HepG2 (cell line): ENCODE measurements around the gene PSMB10. TPM values are rescaled to one million over a fixed set of nuclear protein-coding genes. Genes with fewer than 3 reads are reported as not detected.
A peak's percentile ranks its signal among the peaks of the same experiment; 100 is the strongest.

ENCODE experiments used
- ARID3A ChIP-seq: IDR thresholded peaks from 2 replicates; pipeline ENCODE4 v1.6.1; 2012; ENCODE audit warnings: low read depth, low read length, improper control_type of control experiment
- BHLHE40 ChIP-seq: IDR thresholded peaks from 2 replicates; pipeline ENCODE4 v1.6.1; 2011; ENCODE audit warnings: low read length, improper control_type of control experiment
- CENPT ChIP-seq: sonication (generic); formaldehyde crosslinking; IDR thresholded peaks from 2 replicates; pipeline ENCODE4 v1.8.0; 2022; ENCODE audit warnings: low read depth, mild to moderate bottlenecking, moderate library complexity, missing genetic modification reagents
- CHD4 ChIP-seq: fragments of 200-600 bp; sonication (generic); IDR thresholded peaks from 2 replicates; pipeline ENCODE4 v1.7.0; 2017; ENCODE audit warnings: mild to moderate bottlenecking, low read length, borderline replicate concordance
- DDIT3 ChIP-seq: sonication (generic); formaldehyde crosslinking; IDR thresholded peaks from 2 replicates; pipeline ENCODE4 v1.4.0; 2020; ENCODE audit warnings: mild to moderate bottlenecking, missing genetic modification reagents
- ETV5 ChIP-seq: IDR thresholded peaks from 2 replicates; pipeline ENCODE4 v1.6.1; 2018; ENCODE audit warnings: missing biosample characterization, missing genetic modification reagents, inconsistent platforms, borderline replicate concordance
- FLYWCH1 ChIP-seq: sonication (generic); formaldehyde crosslinking; IDR thresholded peaks from 2 replicates; pipeline ENCODE4 v1.8.1; 2023; ENCODE audit warnings: mild to moderate bottlenecking, missing genetic modification reagents
- GPN1 ChIP-seq: sonication (generic); formaldehyde crosslinking; IDR thresholded peaks from 2 replicates; pipeline ENCODE4 v1.5.1; 2020; ENCODE audit warnings: missing genetic modification reagents, borderline replicate concordance
- NBN ChIP-seq: fragments of 450-650 bp; conservative IDR thresholded peaks from 2 replicates; pipeline ENCODE4 v1.6.1; 2017
- REPIN1 ChIP-seq: sonication (generic); formaldehyde crosslinking; IDR thresholded peaks from 2 replicates; pipeline ENCODE4 v1.8.0; 2022; ENCODE audit warnings: missing genetic modification reagents, low read depth, mild to moderate bottlenecking, borderline replicate concordance
- SIX4 ChIP-seq: sonication (generic); formaldehyde crosslinking; IDR thresholded peaks from 2 replicates; pipeline ENCODE4 v1.4.0; 2020; ENCODE audit warnings: missing genetic modification reagents
- SRY ChIP-seq: sonication (generic); formaldehyde crosslinking; IDR thresholded peaks from 2 replicates; pipeline ENCODE4 v1.8.0; 2022; ENCODE audit warnings: mild to moderate bottlenecking, missing genetic modification reagents
- TFAP4 ChIP-seq: sonication (generic); IDR thresholded peaks from 2 replicates; pipeline ENCODE4 v1.6.1; 2016; ENCODE audit warnings: low read depth, borderline replicate concordance
- WIZ ChIP-seq: sonication (generic); formaldehyde crosslinking; IDR thresholded peaks from 2 replicates; pipeline ENCODE4 v1.5.1; 2020; ENCODE audit warnings: mild to moderate bottlenecking, missing genetic modification reagents
- XRCC5 ChIP-seq: fragments of 200-400 bp; formaldehyde crosslinking; optimal IDR thresholded peaks from 2 replicates; pipeline ENCODE3; 2017; ENCODE audit warnings: mild to moderate bottlenecking, low read length
- YY1 ChIP-seq: IDR thresholded peaks from 2 replicates; pipeline ENCODE4 v1.6.1; 2011; ENCODE audit warnings: low read length, low read depth, moderate library complexity, mild to moderate bottlenecking; ENCODE audit not compliant: insufficient read depth, insufficient replicate concordance
- ZNF224 ChIP-seq: sonication (generic); formaldehyde crosslinking; IDR thresholded peaks from 2 replicates; pipeline ENCODE4 v1.5.0; 2020; ENCODE audit warnings: mild to moderate bottlenecking, missing genetic modification reagents
- ZNF616 ChIP-seq: sonication (generic); formaldehyde crosslinking; IDR thresholded peaks from 2 replicates; pipeline ENCODE4 v1.5.0; 2020; ENCODE audit warnings: low read depth, mild to moderate bottlenecking, missing genetic modification reagents
- polyA plus RNA-seq, 8 experiments: library from polyadenylated mRNA; depleted of rRNA in 3 of 8; stranded (reverse) in 7 of 8; unstranded in 1 of 8; fragments of >200 nt; fragmentation: Illumina TruSeq in 4 of 8; extraction: Trizol in 4 of 8; gene quantifications; 2 replicates each; pipeline versions ENCODE4 v1.2.1 to v1.2.3, GENCODE V29; 2011 to 2016; ENCODE audit warnings: low read depth in 4 of 8, missing spikeins in 1 of 8, mixed read lengths in 1 of 8; ENCODE audit not compliant: insufficient read depth in 1 of 8
- total RNA-seq, 5 experiments: library from RNA; depleted of rRNA; stranded (reverse); fragments of >200 nt; fragmentation: Illumina TruSeq; extraction: Trizol; gene quantifications; 2 replicates each; pipeline ENCODE4 v1.2.3, GENCODE V29; 2016; ENCODE audit warnings: low read depth in 1 of 5
- TF ChIP-seq, protein P1 (sequence below): sonication (generic); formaldehyde crosslinking; IDR thresholded peaks from 2 replicates; pipeline ENCODE4 v1.9.0; 2021; ENCODE audit warnings: missing genetic modification reagents, borderline replicate concordance
- TF ChIP-seq, protein P2 (sequence below): sonication (generic); formaldehyde crosslinking; IDR thresholded peaks from 2 replicates; pipeline ENCODE4 v1.4.0; 2020; ENCODE audit warnings: mild to moderate bottlenecking, missing genetic modification reagents
- TF ChIP-seq, protein P3 (sequence below): IDR thresholded peaks from 2 replicates; pipeline ENCODE4 v1.6.1; 2016; ENCODE audit warnings: mild to moderate bottlenecking

Gene PSMB10
- total and polyA plus RNA-seq, 2 of the 13 experiments (the other 11 are each of a cell fraction or from before 2014, with no cell fraction given) = 12.7 to 65.9 TPM

DNA sequence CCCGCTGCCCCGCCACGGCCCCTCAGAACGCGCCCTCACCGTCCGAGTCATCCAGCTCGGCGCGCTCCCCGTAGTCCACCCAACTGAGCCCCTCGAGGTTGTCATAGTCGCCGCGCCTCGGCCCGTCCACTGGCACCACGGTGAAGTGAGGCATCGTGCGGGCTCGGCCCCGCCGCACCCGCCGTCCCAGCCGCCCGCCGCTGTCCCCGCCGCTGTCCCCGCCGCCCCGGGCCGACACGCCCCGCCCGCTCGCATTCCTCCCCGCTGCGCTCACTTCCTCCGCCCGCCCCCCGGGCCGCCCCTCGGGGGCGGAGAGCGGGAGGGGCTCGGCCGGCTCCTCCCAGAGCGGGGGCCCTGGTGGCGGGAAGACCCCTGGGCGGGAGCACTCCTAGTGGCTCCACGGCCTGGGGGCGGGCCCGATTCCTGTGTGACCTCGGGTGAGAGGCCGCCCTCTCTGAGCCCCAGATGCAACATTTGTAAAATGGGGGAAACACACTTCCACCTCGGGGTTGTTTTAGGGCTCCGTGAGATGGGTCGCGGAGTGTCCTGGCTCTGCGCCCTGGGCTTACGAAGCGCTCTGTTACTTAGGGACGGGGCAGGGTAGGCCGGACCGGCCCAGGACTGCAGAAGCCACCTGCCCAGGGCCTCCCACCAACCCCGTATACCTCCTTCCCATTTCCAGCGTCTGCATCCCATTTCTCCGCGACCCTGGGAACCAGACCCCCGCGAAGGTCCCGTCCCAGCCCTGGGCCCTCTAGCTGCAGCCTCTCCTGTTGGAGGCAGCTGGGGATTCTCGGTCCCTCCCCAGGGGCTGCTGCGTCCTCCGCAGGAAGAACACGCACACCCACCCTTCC lies 32.0 kb upstream of the PSMB10 start, which contains the start of gene SLC12A4 (continued):
- TF ChIP-seq, protein P1, sequence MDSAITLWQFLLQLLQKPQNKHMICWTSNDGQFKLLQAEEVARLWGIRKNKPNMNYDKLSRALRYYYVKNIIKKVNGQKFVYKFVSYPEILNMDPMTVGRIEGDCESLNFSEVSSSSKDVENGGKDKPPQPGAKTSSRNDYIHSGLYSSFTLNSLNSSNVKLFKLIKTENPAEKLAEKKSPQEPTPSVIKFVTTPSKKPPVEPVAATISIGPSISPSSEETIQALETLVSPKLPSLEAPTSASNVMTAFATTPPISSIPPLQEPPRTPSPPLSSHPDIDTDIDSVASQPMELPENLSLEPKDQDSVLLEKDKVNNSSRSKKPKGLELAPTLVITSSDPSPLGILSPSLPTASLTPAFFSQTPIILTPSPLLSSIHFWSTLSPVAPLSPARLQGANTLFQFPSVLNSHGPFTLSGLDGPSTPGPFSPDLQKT (CRISPR knock-in tag) = no peak
- TF ChIP-seq TFAP4 (peak; percentile 53; the same call in 1 of the 2 replicates), NBN (no peak), YY1 (peak; percentile 64), SIX4 (CRISPR knock-in tag) (no peak), GPN1 (no peak), REPIN1 (CRISPR knock-in tag) (peak; percentile 44), BHLHE40 (0 out of 2 replicates have a peak, but pooled peaks have one; percentile 37), DDIT3 (CRISPR knock-in tag) (no peak), WIZ (CRISPR knock-in tag) (no peak), CHD4 (peak; percentile 80; the same call in 1 of the 2 replicates), CENPT (CRISPR knock-in tag) (no peak; the same call in 1 of the 2 replicates), XRCC5 (peak; percentile 64), ETV5 (CRISPR knock-in tag) (peak; percentile 83), SRY (0 out of 2 replicates have a peak, but pooled peaks have one; percentile 50), ZNF616 (CRISPR knock-in tag) (no peak), ZNF224 (CRISPR knock-in tag) (peak; percentile 86; the same call in 1 of the 2 replicates), FLYWCH1 (no peak), ARID3A (no peak)
- TF ChIP-seq, protein P2, sequence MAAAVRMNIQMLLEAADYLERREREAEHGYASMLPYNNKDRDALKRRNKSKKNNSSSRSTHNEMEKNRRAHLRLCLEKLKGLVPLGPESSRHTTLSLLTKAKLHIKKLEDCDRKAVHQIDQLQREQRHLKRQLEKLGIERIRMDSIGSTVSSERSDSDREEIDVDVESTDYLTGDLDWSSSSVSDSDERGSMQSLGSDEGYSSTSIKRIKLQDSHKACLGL (CRISPR knock-in tag) = no peak
- TF ChIP-seq, protein P3, sequence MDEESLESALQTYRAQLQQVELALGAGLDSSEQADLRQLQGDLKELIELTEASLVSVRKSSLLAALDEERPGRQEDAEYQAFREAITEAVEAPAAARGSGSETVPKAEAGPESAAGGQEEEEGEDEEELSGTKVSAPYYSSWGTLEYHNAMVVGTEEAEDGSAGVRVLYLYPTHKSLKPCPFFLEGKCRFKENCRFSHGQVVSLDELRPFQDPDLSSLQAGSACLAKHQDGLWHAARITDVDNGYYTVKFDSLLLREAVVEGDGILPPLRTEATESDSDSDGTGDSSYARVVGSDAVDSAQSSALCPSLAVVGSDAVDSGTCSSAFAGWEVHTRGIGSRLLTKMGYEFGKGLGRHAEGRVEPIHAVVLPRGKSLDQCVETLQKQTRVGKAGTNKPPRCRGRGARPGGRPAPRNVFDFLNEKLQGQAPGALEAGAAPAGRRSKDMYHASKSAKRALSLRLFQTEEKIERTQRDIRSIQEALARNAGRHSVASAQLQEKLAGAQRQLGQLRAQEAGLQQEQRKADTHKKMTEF = peak; percentile 95
